Activated T-cell treated with anti-CD3 and anti-CD28 coated beads, Interleukin-2, amount 50 U/mL, for 24 hours (primary cell): ENCODE results near the gene SLF2.
"Not testable (repeated sequence)": the region's sequence is repeated elsewhere in the genome, so short reads cannot be mapped to it uniquely, and the experiment has no call there.

ENCODE experiments used
- DNase-seq: peaks from one replicate; pipeline ENCODE4 v3.0.0-alpha.2; 2020
- H3K27ac Mint-ChIP-seq: 2 replicates; pipeline ENCODE4 v1.8.0; 2020; ENCODE audit warnings: mild to moderate bottlenecking, mixed read lengths
- H3K27me3 Mint-ChIP-seq: 2 replicates; pipeline ENCODE4 v1.8.0; 2020; ENCODE audit warnings: mixed read lengths
- H3K36me3 Mint-ChIP-seq: 2 replicates; pipeline ENCODE4 v1.8.0; 2020; ENCODE audit warnings: low read depth, mixed read lengths
- H3K4me1 Mint-ChIP-seq: 2 replicates; pipeline ENCODE4 v1.8.0; 2020; ENCODE audit warnings: low read depth, mixed read lengths
- H3K4me3 Mint-ChIP-seq: 2 replicates; pipeline ENCODE4 v1.8.0; 2020; ENCODE audit warnings: mild to moderate bottlenecking, moderate library complexity, mixed read lengths
- H3K9me3 Mint-ChIP-seq: 2 replicates; pipeline ENCODE4 v1.8.0; 2020; ENCODE audit warnings: mixed read lengths

The SLF2 gene

GRCh38 chr10:100874702-100875483 is 37.9 kb upstream of the SLF2 start:
- no peaks in the 10 kb centered on the region for H3K36me3 Mint-ChIP-seq
- no peaks in the 10 kb centered on the region for H3K9me3 Mint-ChIP-seq
- H3K4me3 Mint-ChIP-seq, result no peak overlapping the region
- no peak overlapping the region for H3K27ac Mint-ChIP-seq
- no peaks in the 10 kb centered on the region for H3K4me1 Mint-ChIP-seq
- DNase-seq, result no peak
- peaks cover 20% of the 10 kb centered on the region for H3K27me3 Mint-ChIP-seq

- H3K27ac Mint-ChIP-seq, result no peak overlapping the region
- H3K4me1 Mint-ChIP-seq, result no peaks in the 10 kb centered on the region
- no peaks in the 10 kb centered on the region for H3K36me3 Mint-ChIP-seq
- no peak for DNase-seq
- peaks cover 20% of the 10 kb centered on the region for H3K27me3 Mint-ChIP-seq
- H3K9me3 Mint-ChIP-seq, result no peaks in the 10 kb centered on the region
- H3K4me3 Mint-ChIP-seq, result no peak overlapping the region
Observed at GRCh38 chr10:100875484-100876166, 37.1 kb upstream of the SLF2 start.

- no peak for DNase-seq
- Mint-ChIP-seq H3K4me1 (no peaks in the 10 kb centered on the region), H3K4me3 (no peak overlapping the region)
Observed at GRCh38 chr10:100876585-100877460, 35.9 kb upstream of the SLF2 start.

GRCh38 chr10:100877461-100877850 is 35.3 kb upstream of the SLF2 start:
- Mint-ChIP-seq H3K4me1 (no peaks in the 10 kb centered on the region), H3K27me3 (peaks cover 20% of the 10 kb centered on the region), H3K9me3 (no peaks in the 10 kb centered on the region), H3K27ac (no peak overlapping the region), H3K4me3 (no peak overlapping the region), H3K36me3 (no peaks in the 10 kb centered on the region)
- DNase-seq, result no peak

More at GRCh38 chr10:100876585-100877460, 35.9 kb upstream of the SLF2 start:
- peaks cover 20% of the 10 kb centered on the region for H3K27me3 Mint-ChIP-seq
- no peak overlapping the region for H3K27ac Mint-ChIP-seq
- no peaks in the 10 kb centered on the region for H3K36me3 Mint-ChIP-seq
- H3K9me3 Mint-ChIP-seq, result no peaks in the 10 kb centered on the region

GRCh38 chr10:100878291-100878910 is 34.4 kb upstream of the SLF2 start:
- Mint-ChIP-seq H3K27ac (no peak overlapping the region), H3K27me3 (peaks cover 14% of the 10 kb centered on the region), H3K9me3 (no peaks in the 10 kb centered on the region), H3K4me3 (no peak overlapping the region), H3K4me1 (no peaks in the 10 kb centered on the region), H3K36me3 (no peaks in the 10 kb centered on the region)
- peak; percentile 46 for DNase-seq

- Mint-ChIP-seq H3K27ac (no peak overlapping the region), H3K4me3 (no peak overlapping the region), H3K4me1 (no peaks in the 10 kb centered on the region), H3K36me3 (no peaks in the 10 kb centered on the region), H3K9me3 (no peaks in the 10 kb centered on the region), H3K27me3 (peaks cover 14% of the 10 kb centered on the region)
- no peak for DNase-seq
Observed at GRCh38 chr10:100879741-100880360, 32.9 kb upstream of the SLF2 start.

GRCh38 chr10:100881556-100882213 is 31.1 kb upstream of the SLF2 start:
- H3K4me1 Mint-ChIP-seq, result no peaks in the 10 kb centered on the region
- H3K27ac Mint-ChIP-seq, result no peak overlapping the region
- no peak for DNase-seq
- H3K36me3 Mint-ChIP-seq, result no peaks in the 10 kb centered on the region
- no peak overlapping the region for H3K4me3 Mint-ChIP-seq
- no peaks in the 10 kb centered on the region for H3K9me3 Mint-ChIP-seq
- peaks cover 14% of the 10 kb centered on the region for H3K27me3 Mint-ChIP-seq

- H3K4me1 Mint-ChIP-seq, result no peaks in the 10 kb centered on the region
- no peaks in the 10 kb centered on the region for H3K36me3 Mint-ChIP-seq
- H3K4me3 Mint-ChIP-seq, result no peak overlapping the region
- H3K27ac Mint-ChIP-seq, result no peak overlapping the region
- peaks cover 10% of the 10 kb centered on the region for H3K27me3 Mint-ChIP-seq
- no peak for DNase-seq
- H3K9me3 Mint-ChIP-seq, result no peaks in the 10 kb centered on the region
Observed at GRCh38 chr10:100882252-100882651, 30.5 kb upstream of the SLF2 start.

- DNase-seq, result no peak
- Mint-ChIP-seq H3K9me3 (no peaks in the 10 kb centered on the region), H3K4me3 (no peak overlapping the region), H3K4me1 (no peaks in the 10 kb centered on the region), H3K36me3 (no peaks in the 10 kb centered on the region), H3K27me3 (peaks cover 4% of the 10 kb centered on the region), H3K27ac (no peak overlapping the region)
Observed at GRCh38 chr10:100882671-100883311, 30.0 kb upstream of the SLF2 start.

GRCh38 chr10:100883312-100883821 is 29.4 kb upstream of the SLF2 start:
- Mint-ChIP-seq H3K4me1 (no peaks in the 10 kb centered on the region), H3K4me3 (no peak overlapping the region), H3K9me3 (no peaks in the 10 kb centered on the region), H3K36me3 (no peaks in the 10 kb centered on the region), H3K27me3 (no peaks in the 10 kb centered on the region), H3K27ac (no peak overlapping the region)
- DNase-seq, result no peak

- not testable (repeated sequence) for DNase-seq, H3K4me1 Mint-ChIP-seq, H3K4me3 Mint-ChIP-seq, H3K27ac Mint-ChIP-seq, H3K36me3 Mint-ChIP-seq, H3K9me3 Mint-ChIP-seq
- H3K27me3 Mint-ChIP-seq, result peaks cover 15% of the 10 kb centered on the region
Observed at GRCh38 chr10:100885611-100886010, 27.2 kb upstream of the SLF2 start.

GRCh38 chr10:100886091-100886490 is 26.7 kb upstream of the SLF2 start:
- Mint-ChIP-seq H3K4me3 (no peak overlapping the region), H3K4me1 (no peaks in the 10 kb centered on the region), H3K27ac (no peak overlapping the region), H3K36me3 (no peaks in the 10 kb centered on the region), H3K27me3 (peaks cover 19% of the 10 kb centered on the region), H3K9me3 (no peaks in the 10 kb centered on the region)
- no peak for DNase-seq

- H3K4me1 Mint-ChIP-seq, result no peaks in the 10 kb centered on the region
- H3K9me3 Mint-ChIP-seq, result no peaks in the 10 kb centered on the region
- H3K27me3 Mint-ChIP-seq, result peaks cover 24% of the 10 kb centered on the region
- no peak overlapping the region for H3K4me3 Mint-ChIP-seq
- H3K36me3 Mint-ChIP-seq, result no peaks in the 10 kb centered on the region
- no peak for DNase-seq
- no peak overlapping the region for H3K27ac Mint-ChIP-seq
Observed at GRCh38 chr10:100886521-100886920, 26.2 kb upstream of the SLF2 start.
